Skeletal muscle satellite cell (primary cell): ENCODE data around the gene USP7.

Source experiments
- H3K27me3 ChIP-seq: 2 replicates; pipeline ENCODE4 v1.7.0; 2013; ENCODE audit warnings: low read length; ENCODE audit not compliant: control insufficient read depth, insufficient read depth
- H3K36me3 ChIP-seq: 2 replicates; pipeline ENCODE4 v1.7.0; 2013; ENCODE audit warnings: mild to moderate bottlenecking, control low read depth, low read length; ENCODE audit not compliant: insufficient read depth
- H3K4me1 ChIP-seq: 2 replicates; pipeline ENCODE4 v1.7.0; 2013; ENCODE audit warnings: low read length; ENCODE audit not compliant: control insufficient read depth, insufficient read depth
- H3K4me2 ChIP-seq: 2 replicates; pipeline ENCODE4 v1.7.0; 2013; ENCODE audit warnings: mild to moderate bottlenecking, low read length
- H3K4me3 ChIP-seq: 2 replicates; pipeline ENCODE4 v1.7.0; 2013; ENCODE audit warnings: low read length
- H3K9ac ChIP-seq: 2 replicates; pipeline ENCODE4 v1.7.0; 2013; ENCODE audit warnings: mild to moderate bottlenecking, low read depth, low read length, moderate library complexity
- H3K9me3 ChIP-seq: replicated peaks from 2 replicates; pipeline ENCODE4 v1.7.0; 2013; ENCODE audit warnings: mild to moderate bottlenecking, control low read depth, low read length

Gene USP7

GRCh38 chr16:8905795-8906591, 57.7 kb downstream of the USP7 start:
- Histone ChIP-seq H3K9me3 (no peaks in the 10 kb centered on the region), H3K36me3 (peaks cover 80% of the 10 kb centered on the region), H3K4me1 (no peaks in the 10 kb centered on the region), H3K27me3 (no peaks in the 10 kb centered on the region), H3K4me3 (no peak overlapping the region), H3K9ac (no peak overlapping the region), H3K4me2 (no peak overlapping the region)

- H3K4me1 ChIP-seq = no peaks in the 10 kb centered on the region
- no peak overlapping the region for H3K4me3 ChIP-seq
- H3K9me3 ChIP-seq = no peaks in the 10 kb centered on the region
- peaks cover 80% of the 10 kb centered on the region for H3K36me3 ChIP-seq
- no peak overlapping the region for H3K9ac ChIP-seq
- H3K27me3 ChIP-seq = no peaks in the 10 kb centered on the region
- H3K4me2 ChIP-seq = no peak overlapping the region
These were observed 58.4 kb downstream of the USP7 start for GRCh38 chr16:8905168-8905762.

DNA sequence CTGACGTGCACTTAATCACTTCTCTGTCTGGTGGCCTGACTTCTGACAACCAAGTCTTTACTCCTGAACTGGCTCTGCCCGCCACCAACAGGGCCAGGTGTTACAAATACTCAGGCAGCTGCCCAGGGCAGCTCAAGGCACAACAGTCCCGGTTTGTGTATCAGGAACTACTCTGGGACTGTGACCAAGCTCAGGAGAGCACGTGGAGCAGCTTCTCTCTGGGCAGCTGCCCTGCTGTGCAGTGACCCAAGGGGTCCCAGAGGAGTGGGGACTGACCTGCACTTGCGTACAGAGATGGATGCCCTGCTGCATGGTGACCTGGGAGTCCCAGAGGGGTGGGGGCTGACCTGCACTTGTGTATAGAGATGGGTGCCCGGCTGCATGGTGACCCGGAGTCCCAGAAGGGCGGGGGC, 59.7 kb downstream of the USP7 start:
- no peak overlapping the region for H3K9ac ChIP-seq
- H3K27me3 ChIP-seq = no peaks in the 10 kb centered on the region
- H3K36me3 ChIP-seq = peaks cover 83% of the 10 kb centered on the region
- H3K4me2 ChIP-seq = no peak overlapping the region
- H3K4me1 ChIP-seq = no peaks in the 10 kb centered on the region
- H3K9me3 ChIP-seq = no peaks in the 10 kb centered on the region
- H3K4me3 ChIP-seq = no peak overlapping the region

DNA sequence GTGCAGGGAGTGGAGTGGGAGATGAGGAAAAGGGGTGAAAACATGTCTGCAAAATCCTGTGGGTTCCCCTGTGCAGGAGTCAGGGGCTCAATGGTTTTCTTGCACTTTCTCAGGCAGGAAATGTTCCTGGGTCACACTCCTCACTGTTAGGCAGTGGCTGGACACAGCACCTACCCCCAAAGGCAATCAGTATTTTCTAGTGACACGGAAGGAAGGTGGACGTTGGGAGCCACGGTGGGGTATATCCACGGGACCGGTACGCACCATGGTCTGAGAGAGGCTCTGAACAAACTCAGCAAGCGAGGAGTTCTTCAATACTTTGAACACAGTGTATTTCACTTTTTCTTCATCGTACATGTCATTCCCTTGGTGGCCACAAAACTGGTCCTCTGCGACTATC, 60.7 kb downstream of the USP7 start:
- H3K9ac ChIP-seq = no peak overlapping the region
- no peak overlapping the region for H3K4me3 ChIP-seq
- H3K4me1 ChIP-seq = no peaks in the 10 kb centered on the region
- no peaks in the 10 kb centered on the region for H3K9me3 ChIP-seq
- peaks cover 83% of the 10 kb centered on the region for H3K36me3 ChIP-seq
- no peaks in the 10 kb centered on the region for H3K27me3 ChIP-seq
- no peak overlapping the region for H3K4me2 ChIP-seq

DNA sequence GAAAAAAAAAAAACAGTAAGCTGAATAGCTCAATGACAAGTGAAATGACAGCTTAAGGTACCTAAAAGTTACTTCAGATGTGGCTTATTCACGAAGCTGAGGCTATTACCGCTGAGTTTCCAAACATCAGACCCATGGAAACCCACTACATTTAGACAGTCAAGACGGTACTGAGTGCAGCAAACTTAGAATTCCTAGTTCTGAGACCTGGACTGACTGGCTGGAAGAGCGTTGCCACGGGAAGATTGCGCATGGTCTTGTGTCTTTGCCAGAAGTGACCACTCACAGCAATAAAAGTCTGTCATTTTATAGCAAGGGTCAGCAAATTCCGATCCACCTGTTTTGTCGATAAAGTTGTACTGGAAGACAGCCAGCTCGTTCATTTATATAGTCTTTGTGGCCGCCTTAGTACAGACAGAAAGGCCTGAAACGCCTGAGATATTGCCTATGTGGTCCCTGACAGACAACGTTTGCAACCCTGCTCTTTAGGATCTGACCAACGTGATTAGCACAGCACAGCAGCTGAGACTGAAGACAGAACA, 62.3 kb downstream of the USP7 start:
- H3K4me3 ChIP-seq = no peak overlapping the region
- peaks cover 83% of the 10 kb centered on the region for H3K36me3 ChIP-seq
- no peaks in the 10 kb centered on the region for H3K27me3 ChIP-seq
- no peak overlapping the region for H3K4me2 ChIP-seq
- H3K9ac ChIP-seq = no peak overlapping the region
- H3K9me3 ChIP-seq = no peaks in the 10 kb centered on the region
- H3K4me1 ChIP-seq = no peaks in the 10 kb centered on the region

DNA sequence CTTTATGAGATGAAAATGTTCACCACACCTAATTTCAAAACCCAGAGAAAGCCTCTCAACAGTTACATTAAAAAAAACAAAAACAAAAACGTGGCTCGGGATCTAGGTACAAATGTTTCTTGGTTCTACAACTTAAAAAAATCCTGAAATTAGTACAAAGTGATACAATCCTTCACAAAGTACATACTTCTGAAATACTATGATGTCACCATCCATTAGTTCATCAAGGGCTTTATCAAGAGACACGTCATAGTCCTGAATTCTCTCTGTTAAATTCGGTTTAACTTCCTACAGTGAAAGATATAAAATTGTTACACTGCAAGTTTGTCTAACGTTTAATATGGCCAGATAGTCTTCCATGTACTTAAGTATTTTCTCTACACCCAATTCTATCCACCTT, 63.4 kb downstream of the USP7 start:
- Histone ChIP-seq H3K36me3 (peaks cover 79% of the 10 kb centered on the region), H3K27me3 (no peaks in the 10 kb centered on the region), H3K4me2 (no peak overlapping the region), H3K4me3 (no peak overlapping the region), H3K9me3 (no peaks in the 10 kb centered on the region), H3K4me1 (no peaks in the 10 kb centered on the region), H3K9ac (no peak overlapping the region)

GRCh38 chr16:8899709-8900317, 63.9 kb downstream of the USP7 start:
- Histone ChIP-seq H3K27me3 (no peaks in the 10 kb centered on the region), H3K4me1 (no peaks in the 10 kb centered on the region), H3K4me3 (no peak overlapping the region), H3K4me2 (no peak overlapping the region), H3K9me3 (no peaks in the 10 kb centered on the region), H3K36me3 (peaks cover 79% of the 10 kb centered on the region), H3K9ac (no peak overlapping the region)

DNA sequence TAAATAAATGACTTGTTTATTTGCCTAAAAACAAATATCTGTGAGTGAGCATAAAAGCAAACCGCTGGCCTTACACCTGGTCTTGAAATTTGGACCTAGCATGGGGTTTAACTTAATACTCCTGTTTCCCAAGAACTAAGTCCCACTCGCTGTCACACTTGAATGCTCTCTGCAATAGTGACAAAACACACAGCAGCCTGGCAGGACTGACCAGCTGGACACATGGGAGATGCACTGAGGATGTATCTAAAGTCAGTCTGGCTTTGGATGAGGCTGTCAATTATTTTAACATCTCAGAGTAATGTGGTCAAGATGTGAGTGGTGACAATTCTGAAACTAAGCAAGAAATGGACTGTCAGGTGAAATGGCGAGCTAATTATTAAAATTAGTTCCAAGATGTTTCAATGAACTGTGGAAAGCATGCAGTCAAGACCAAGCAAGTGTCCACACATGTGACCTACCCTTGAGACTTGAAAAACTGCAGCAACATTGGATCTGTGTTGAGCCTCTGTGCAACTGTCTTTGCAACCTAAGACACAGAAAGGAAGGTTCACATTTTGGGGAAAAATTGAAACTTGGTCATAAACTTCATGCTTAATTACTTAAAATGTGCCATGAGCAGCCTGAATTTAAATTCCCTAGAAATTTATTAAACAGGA, 64.9 kb downstream of the USP7 start:
- Histone ChIP-seq H3K4me1 (no peaks in the 10 kb centered on the region), H3K27me3 (no peaks in the 10 kb centered on the region), H3K4me2 (no peak overlapping the region), H3K9me3 (no peaks in the 10 kb centered on the region), H3K36me3 (peaks cover 82% of the 10 kb centered on the region), H3K4me3 (no peak overlapping the region), H3K9ac (no peak overlapping the region)

DNA sequence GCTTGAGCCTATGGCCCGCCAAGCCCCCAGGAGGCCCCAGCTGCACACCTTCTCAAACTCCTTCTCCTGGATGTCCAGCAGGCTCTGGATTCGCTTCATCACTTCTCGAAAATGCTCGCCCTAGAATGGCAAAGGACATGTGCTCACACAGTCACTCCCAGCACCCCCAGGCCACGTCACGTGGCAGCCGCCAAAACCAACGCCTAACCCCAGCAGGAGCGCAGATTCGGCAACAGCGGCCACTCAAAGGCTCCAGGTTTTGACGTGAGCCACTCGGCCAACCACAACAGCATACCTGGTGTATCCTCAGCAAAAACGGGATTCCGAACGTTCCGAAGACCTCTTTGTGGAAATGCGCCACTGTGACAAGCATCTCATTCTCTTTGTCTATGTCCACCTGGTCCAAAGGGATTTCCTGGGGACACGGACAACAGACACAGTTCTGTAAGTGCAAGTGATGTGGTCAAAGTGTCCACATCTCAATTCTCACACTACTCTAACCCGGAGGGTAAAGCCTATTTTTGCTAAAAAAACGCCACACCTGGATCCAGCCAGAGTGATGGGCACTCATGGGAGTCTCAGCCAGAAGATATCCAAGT, 68.9 kb downstream of the USP7 start:
- H3K9ac ChIP-seq = no peak overlapping the region
- H3K4me3 ChIP-seq = no peak overlapping the region
- H3K4me2 ChIP-seq = no peak overlapping the region
- H3K27me3 ChIP-seq = no peaks in the 10 kb centered on the region
- H3K9me3 ChIP-seq = no peaks in the 10 kb centered on the region
- no peaks in the 10 kb centered on the region for H3K4me1 ChIP-seq
- peaks cover 91% of the 10 kb centered on the region for H3K36me3 ChIP-seq

- no peaks in the 10 kb centered on the region for H3K4me1 ChIP-seq
- no peak overlapping the region for H3K4me3 ChIP-seq
- H3K36me3 ChIP-seq = peaks cover 89% of the 10 kb centered on the region
- no peak overlapping the region for H3K4me2 ChIP-seq
- H3K9me3 ChIP-seq = no peaks in the 10 kb centered on the region
- no peak overlapping the region for H3K9ac ChIP-seq
- no peaks in the 10 kb centered on the region for H3K27me3 ChIP-seq
These were observed 69.6 kb downstream of the USP7 start for GRCh38 chr16:8893976-8894690.
